SK-N-SH (cell line): ENCODE data around the gene PPP4R2.

Experiments
- CTCF ChIP-seq: fragments of 200-600 bp; sonication (generic); IDR thresholded peaks from 2 replicates; pipeline ENCODE4 v1.6.1; 2017; ENCODE audit warnings: antibody characterized with exemption, mild to moderate bottlenecking, moderate library complexity
- ELF1 ChIP-seq: IDR thresholded peaks from 2 replicates; pipeline ENCODE4 v1.4.0; 2012
- EP300 ChIP-seq, 2 experiments: IDR thresholded peaks; 2 replicates each; pipeline versions ENCODE4 v1.4.0 to v1.6.1; 2012; ENCODE audit warnings: borderline replicate concordance in 1 of 2, low read depth in 1 of 2, low read length in 1 of 2
- EZH2phosphoT487 ChIP-seq: fragments of 200-600 bp; sonication (generic); IDR thresholded peaks from 2 replicates; pipeline ENCODE4 v1.6.1; 2017; ENCODE audit warnings: low read depth, mixed run types, mild to moderate bottlenecking, antibody characterized with exemption, moderate library complexity, borderline replicate concordance
- GABPA ChIP-seq: IDR thresholded peaks from 2 replicates; pipeline ENCODE4 v1.4.0; 2012; ENCODE audit warnings: low read depth, mild to moderate bottlenecking
- NRF1 ChIP-seq: IDR thresholded peaks from 2 replicates; pipeline ENCODE4 v1.6.1; 2012; ENCODE audit warnings: low read depth, mild to moderate bottlenecking, low read length
- POLR2AphosphoS5 ChIP-seq: IDR thresholded peaks from 2 replicates; pipeline ENCODE4 v1.6.1; 2012; ENCODE audit warnings: low read depth, low read length
- RXRA ChIP-seq: IDR thresholded peaks from 2 replicates; pipeline ENCODE4 v1.4.0; 2012; ENCODE audit warnings: low read depth, mild to moderate bottlenecking, borderline replicate concordance
- SIN3A ChIP-seq: IDR thresholded peaks from 2 replicates; pipeline ENCODE4 v1.6.1; 2012; ENCODE audit warnings: low read depth, mild to moderate bottlenecking, low read length, moderate library complexity, borderline replicate concordance
- USF2 ChIP-seq: fragments of 150-350 bp; IDR thresholded peaks from 2 replicates; pipeline ENCODE4 v1.6.1; 2017; ENCODE audit warnings: antibody characterized with exemption, low read length, low read depth, borderline replicate concordance
- TF ChIP-seq, protein P1 (sequence below): IDR thresholded peaks from 2 replicates; pipeline ENCODE4 v1.6.1; 2012; ENCODE audit warnings: mild to moderate bottlenecking, low read depth, low read length, moderate library complexity

DNA sequence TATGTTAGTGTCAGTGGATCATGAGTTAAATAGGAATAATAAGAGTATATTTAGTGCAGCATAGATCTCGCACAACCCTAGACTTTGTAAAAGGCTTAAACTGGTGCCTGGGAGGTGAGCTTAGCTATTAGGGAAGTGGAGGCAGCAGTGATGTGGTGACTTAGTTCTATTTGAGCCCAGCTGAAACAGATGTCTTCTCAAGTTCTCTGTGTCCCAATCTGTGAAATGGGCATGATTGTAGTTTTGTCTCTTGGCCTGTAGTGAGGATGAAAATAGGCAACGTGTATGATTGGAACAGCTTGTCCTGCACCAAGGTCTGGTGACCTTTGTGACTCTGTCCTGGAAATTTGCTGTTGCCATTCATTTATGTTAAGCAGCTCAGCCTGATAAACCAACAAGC lies 99.6 kb downstream of the PPP4R2 start:
- TF ChIP-seq SIN3A (no peak), RXRA (no peak), CTCF (no peak), EZH2phosphoT487 (no peak), GABPA (no peak), POLR2AphosphoS5 (no peak), USF2 (no peak), EP300 (IDR thresholded peaks at IDR 0.05; ENCODE audit: borderline replicate concordance in 1 of 2, low read depth in 1 of 2, low read length in 1 of 2) (no peak), ELF1 (no peak), NRF1 (no peak)
- TF ChIP-seq, protein P1, sequence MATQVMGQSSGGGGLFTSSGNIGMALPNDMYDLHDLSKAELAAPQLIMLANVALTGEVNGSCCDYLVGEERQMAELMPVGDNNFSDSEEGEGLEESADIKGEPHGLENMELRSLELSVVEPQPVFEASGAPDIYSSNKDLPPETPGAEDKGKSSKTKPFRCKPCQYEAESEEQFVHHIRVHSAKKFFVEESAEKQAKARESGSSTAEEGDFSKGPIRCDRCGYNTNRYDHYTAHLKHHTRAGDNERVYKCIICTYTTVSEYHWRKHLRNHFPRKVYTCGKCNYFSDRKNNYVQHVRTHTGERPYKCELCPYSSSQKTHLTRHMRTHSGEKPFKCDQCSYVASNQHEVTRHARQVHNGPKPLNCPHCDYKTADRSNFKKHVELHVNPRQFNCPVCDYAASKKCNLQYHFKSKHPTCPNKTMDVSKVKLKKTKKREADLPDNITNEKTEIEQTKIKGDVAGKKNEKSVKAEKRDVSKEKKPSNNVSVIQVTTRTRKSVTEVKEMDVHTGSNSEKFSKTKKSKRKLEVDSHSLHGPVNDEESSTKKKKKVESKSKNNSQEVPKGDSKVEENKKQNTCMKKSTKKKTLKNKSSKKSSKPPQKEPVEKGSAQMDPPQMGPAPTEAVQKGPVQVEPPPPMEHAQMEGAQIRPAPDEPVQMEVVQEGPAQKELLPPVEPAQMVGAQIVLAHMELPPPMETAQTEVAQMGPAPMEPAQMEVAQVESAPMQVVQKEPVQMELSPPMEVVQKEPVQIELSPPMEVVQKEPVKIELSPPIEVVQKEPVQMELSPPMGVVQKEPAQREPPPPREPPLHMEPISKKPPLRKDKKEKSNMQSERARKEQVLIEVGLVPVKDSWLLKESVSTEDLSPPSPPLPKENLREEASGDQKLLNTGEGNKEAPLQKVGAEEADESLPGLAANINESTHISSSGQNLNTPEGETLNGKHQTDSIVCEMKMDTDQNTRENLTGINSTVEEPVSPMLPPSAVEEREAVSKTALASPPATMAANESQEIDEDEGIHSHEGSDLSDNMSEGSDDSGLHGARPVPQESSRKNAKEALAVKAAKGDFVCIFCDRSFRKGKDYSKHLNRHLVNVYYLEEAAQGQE = no peak
